ENCODE results near the gene RAB1B.

GRCh38 chr11:66240781-66241136, 27.7 kb upstream of the RAB1B start:
- TF ChIP-seq CTCF (IDR thresholded peaks at IDR 0.05; ENCODE audit: low read depth, low read length) (no peak), EZH2phosphoT487 (IDR thresholded peaks at IDR 0.05; ENCODE audit: low read depth) (no peak)
